Stimulated activated CD8-positive, alpha-beta memory T cell treated with anti-CD3 and anti-CD28 coated beads, Interleukin-15, amount 100 ng/mL, for 48 hours (primary cell): Measurements from ENCODE around the gene XXYLT1.

Experiments
- DNase-seq, 2 donors: peaks; one replicate each; pipeline ENCODE4 v3.0.0-alpha.2; 2020; ENCODE audit warnings: low read depth in 2 of 2

Gene XXYLT1

DNA sequence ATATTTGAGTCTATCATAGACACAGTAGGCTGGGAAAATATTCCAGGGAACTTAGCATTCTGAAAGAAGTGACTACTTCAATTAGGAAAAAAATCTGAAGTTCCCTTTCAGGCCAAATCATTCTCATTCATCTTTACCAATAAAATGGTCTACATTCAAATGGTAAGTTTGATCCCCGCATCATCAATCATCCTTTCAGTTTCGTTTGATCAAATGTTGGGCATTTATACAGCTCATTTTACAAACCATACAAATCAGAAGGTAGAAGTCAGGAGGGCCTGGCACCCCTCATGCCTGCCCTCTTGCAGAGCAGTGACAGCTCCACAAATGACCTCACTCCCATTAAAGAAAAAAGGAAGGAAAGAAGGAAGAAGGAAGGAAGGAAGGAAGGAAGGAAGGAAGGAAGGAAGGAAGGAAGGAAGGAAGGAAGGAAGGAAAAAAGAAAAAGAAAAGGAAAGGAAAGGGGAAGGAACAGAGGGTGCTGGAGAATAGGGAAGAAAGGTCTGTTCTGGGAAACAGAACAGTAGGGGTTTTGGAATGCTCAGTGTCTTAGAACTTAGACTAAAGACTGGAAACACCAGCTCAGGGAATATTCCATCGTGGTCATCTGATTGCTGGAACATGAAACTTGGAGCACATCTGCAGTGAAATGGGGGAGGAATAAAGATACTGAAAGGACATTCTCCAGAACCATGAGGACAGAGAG, 86.1 kb downstream of the XXYLT1 start:
- DNase-seq: no peak

DNA sequence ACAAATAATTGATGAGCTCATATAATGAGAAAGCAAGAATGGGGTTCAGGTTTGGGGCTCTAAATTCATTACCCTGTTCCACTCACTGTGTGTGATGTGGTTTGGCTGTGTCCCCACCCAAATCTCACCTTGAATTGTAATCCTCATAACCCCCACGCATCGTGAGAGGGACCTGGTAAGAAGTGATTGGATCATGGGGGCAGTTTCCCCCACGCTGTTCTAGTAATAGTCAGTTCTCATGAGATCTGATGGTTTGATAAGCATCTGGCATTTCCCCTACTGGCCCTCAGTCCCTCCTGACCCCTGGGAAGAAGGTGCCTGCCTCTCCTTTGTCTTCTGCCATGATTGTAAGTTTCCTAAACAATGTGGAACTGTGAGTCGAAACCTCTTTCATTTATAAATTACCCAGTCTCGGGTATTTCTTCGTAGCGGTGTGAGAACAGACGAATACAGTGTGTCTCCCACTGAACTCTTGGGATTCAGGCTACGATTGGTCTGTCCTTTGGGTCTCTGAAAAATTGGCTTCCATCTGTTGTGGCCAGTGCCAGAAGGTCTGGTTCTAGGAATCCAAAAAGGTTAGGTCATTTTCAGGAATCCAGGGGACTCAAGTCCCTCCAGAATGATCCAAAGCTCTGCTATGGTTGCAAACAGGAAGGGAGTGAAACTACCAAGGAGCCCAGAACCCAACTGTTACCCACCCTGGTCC, 87.7 kb downstream of the XXYLT1 start:
- no peak for DNase-seq

DNA sequence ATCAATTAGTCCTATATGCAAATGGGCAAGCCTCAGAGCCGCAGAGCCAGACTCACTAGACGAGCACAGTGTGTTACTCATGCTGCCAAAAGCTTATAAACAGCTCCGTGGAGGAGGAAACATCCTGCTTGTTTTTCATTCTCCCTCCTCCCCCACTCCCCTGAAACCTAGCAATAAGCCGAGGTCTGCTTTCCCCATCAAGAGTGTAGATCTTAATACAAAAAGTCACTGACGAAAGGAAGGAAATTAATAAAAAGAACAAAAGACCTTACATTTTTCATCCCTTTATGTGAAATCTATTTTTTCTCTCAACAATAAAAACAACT, 88.5 kb downstream of the XXYLT1 start:
- DNase-seq: no peak

DNA sequence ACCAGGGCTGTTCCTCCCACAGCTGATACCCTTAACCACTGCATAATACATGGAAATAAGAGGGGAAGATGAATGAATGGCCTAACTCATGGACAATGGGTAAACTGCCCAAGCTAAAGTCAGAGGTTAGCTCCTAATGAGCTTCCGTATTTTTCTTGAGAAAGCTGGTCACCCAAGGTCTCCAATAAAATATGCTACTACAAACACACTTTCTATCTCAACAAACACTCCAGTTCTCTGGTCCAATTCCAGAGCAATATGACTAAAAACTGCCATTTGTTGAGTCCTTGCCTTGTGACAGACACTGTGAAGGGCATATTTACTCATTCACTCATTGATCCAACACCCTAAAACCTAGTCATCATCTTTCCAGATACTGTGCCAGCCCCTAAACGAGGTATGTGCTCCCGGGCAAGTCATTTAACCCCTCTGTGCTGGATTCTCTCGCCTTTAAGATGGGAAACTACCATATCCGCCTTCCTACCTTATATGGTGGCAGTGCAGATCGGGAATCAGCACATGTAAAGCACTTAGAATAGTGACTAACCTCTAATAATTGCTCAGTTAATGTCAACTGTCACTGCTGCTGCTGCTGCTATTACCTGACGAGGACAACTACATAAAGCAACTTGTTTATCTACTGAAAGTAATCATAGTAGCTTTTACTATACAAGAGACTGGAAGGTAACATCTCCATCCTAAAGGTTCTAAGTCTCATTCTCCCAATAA, 89.1 kb downstream of the XXYLT1 start:
- DNase-seq: no peak

DNA sequence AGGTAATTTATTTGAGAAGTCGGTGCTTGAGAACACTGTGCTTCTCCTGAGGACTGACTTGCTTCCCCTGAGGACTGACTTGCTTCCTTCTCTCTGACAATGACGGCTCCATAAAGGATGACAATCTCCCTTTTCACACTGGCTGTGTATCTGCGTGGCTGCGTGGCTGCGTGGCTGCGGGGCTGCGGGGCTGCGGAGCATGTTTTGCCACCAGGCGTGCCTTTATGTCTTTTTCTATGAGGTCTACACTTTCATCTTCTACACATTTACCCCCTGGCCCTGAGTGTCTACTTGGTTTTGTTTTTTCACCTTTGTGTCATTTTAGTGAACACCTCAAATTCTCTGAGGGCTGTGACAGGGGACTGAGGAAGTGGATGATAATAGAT, 89.9 kb downstream of the XXYLT1 start:
- DNase-seq: no peak

DNA sequence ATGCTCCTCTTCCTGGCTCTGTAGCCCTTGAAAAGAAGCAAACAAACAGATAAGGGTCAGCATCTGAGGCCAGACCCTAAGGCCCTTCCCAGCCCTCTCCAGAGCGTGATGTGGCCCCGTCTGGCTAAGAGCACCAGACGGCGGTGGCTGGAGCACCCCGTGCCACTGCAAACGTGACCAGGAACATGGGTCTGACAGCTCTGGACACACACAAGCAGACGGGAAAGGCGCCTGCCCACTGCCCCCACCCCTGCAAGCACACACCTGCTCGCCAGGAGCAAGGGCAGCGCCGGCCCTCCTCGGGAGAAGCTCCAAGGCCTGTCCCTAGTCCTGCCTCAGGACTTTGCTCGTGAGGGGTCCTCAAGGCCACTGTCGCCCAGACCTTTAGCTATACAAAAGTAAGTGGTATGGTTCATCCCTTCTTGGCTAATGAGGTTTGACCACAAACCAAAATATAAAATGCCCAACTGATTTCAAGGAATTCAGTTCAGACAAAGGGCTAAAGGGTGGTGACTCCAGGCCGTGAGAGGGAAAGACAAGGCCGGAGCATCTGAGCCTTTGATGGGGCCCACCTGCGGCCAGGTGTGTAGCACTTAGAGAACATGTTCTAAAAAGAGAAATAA, 90.4 kb downstream of the XXYLT1 start:
- no peak for DNase-seq

DNA sequence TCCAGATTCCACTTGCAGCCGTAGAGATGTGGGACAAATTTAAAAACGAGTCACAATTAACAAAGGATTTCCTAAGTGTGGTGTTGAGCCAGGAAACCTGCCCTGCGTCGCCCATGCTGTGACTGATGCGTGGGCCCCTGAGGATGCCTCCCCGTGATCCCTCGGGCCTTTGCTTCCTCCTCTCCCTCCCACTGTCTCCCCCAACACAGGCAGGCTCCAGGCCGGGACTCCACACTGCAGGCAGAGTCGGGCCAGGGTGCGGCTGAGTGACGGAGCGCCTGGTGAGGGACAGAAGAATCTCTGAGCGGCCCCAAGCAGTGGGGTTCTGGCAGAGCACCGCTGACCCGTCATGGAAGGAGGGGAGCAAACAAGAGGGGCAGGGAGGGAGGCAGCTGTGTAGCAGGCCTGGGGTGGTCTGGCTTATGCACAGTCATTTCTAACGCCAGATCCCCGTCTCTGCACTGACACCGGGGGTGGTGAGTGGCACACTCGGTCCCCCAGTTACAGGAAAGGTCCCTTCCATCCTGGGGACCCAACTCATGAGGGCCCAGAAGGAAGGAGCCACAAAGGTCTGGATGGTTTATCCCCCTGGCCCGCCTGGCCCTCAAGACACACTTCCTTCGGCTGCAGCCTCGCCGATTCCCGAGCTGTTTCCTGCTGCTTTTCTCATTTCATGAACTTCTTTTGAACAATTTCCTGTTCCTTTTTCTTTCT, 91.0 kb downstream of the XXYLT1 start:
- no peak for DNase-seq

DNA sequence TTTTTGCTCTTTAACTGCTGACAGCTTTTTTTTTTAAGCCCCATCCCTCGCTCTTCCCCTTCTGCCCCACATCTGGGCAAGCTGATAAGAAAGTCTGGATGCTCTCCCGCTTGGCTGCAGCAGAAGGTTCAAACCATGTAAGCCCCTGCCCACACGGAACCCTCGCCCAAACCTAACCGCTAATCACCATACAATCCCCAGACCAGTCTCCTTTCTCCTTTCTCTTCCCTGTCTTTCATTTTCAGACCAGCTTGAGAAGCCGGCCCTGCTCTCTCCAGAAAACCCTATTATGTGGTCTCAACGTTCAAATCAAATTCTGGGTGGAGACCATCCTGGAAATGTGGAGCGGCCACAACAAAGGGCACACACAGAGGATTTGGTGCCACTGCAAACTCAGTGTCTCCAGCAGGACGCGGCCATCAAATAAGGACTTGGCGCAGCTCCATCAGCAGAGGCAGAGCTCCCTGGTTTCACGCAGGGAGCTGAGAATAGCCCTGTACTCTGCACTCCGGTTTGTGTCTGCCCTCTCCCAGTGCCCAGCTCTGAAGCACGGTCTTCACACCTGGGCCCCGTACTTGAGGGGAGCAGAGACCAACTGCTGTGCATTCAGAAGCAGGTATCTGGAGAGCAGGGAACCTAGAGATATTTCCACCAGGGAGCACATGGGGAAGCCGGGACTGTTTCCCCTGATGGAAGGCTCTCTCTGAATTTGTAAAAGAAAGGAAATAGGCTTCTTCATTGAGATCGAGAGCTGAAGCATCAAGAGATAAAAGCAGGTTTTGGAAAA, 92.6 kb downstream of the XXYLT1 start:
- DNase-seq: no peak

DNA sequence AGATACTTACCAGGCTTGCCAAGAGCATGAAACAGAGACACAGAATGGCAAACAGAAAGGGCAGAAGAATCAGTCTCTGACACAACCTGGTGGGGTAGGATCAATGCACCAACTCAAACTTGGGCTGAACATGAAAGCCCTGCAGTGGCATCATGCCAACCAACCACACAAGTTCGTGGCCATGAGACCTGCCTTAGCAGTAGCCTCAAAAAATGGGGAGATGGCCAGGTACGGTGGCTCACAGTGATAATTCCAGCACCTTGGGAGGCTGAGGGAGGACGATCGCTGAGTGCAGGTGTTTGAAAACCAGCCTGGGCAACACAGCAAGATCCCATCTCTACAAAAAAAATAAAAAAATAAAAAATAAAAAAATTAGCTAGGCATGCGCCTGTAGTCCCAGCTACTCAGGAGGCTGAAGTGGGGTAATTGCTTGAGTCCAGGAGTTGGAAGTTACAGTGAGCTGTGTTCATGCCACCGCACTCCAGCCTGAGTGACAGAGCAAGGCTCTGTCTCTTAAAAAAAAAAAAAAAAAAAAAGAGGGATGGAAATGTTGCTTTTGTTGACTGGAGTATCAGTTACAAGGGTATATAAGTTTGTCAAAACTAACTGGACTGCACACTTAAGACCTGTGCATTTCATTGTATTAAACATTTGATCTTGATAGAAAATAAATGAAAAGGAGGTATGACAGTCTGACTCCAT, 93.4 kb downstream of the XXYLT1 start:
- no peak for DNase-seq

DNA sequence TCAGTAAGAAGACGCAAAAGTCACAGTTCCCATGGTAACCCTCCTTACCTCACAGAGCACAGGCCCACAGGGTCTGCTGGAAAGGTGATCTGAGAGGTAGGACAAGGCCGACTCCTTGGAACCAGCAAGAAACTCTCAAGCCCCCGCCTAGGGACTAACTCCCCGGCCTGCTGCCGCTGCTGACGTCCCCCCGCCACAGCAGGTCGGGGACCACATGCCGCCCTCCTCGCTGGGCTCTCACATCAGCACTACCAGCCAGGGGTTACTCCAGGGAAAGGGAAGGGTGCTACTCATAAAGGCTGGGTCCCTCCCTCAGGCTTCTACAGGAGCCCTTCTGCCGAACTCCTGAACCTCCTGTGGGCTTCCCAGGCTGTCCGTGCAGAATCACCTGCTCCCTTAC, 94.2 kb downstream of the XXYLT1 start:
- DNase-seq: no peak

DNA sequence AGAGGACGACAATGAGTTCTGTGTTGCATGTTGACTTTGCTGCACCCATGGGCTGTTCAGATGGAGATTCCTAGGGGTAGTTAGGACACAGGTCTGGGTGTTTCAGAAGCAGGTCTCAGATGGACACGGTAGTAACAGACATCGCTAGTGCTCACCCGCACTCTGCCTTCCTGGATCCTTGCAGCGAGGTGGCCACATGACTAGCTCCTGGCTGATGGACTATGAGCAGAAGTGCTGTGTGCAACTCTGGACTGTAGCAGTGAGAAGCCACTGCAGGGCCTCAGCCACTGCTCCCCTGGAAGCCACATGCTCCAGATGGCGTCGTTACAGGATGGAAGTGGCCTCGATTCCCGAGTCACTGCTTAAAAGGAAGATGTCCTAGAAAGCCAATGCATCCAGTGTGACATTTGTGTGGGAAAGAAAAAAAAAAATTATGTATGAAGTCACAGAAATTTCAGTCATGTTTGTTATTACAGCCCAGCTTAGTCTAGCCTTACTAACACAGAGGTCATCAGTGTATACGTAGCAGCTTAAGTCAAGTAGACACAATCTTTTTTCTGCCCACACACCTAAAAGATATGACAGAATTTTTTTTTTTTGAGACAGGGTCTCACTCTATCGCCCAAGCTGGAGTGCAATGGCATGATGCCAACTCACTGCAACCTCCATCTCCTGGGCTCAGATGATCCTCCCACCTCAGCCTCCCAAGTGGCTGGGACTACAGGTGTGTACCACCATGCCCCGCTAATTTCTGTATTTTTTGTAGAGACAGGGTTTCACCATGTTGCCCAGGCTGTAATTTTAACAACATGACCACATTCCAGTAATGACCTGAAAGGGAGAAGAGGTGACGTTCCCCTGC, 95.3 kb downstream of the XXYLT1 start:
- no peak for DNase-seq

DNA sequence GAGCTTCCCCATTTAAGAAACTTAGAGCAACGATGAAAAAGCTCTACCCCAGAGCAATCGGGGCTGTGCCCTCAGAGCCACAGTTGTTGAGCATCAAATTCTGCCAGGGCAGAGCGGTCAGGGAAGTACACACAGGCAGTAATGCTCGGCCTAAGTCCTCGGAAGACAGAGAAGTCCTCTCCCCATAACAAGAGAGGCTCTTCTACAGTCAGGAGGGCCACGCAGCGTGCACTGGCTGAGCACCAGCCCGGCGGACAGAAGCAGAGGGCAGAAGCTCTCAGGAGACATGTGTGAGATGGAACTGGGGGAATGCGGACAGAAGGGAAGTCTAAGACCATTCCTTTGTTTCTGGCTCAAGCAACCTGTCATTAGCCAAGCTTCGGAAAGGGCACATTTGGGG, 95.9 kb downstream of the XXYLT1 start:
- DNase-seq: no peak

DNA sequence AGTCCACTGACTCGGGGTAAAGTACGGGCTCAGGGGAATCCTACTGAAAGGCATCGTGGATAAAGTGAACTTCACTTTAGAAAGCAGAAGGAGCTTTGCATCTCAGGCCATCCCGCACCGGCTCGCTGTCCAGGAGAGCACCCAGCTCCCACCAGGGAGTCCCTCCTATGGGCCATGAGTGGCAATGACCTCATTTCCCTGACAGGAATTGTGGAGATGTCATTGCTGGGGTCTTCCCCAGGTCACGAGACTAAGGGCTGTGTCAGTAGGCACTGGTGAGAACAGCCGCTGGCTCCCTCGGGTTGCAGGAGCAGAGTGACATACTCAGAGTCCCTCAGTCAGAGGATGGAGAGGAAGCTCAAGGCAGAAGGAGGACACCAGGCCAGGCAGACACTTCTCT, 97.3 kb downstream of the XXYLT1 start:
- DNase-seq: no peak

DNA sequence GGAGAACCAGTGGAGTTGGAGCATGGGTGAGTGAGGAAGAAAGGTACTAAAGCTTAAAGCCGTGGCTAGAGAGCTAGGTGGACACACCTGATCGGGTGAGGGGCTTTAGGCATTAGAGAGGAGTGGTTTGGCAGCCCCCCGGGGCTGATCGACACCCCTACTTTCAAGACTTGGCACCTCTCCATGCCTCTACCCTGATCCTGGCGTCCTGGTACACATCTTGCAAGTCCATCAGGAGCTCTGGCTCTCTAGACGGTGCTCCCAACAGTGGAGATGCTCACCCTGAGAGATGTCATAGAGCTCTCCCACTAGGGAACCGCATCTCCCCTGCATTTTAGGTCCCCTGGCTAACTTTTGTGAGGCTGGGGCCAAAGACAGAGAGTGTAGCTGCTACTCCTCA, 98.1 kb downstream of the XXYLT1 start:
- DNase-seq: no peak

DNA sequence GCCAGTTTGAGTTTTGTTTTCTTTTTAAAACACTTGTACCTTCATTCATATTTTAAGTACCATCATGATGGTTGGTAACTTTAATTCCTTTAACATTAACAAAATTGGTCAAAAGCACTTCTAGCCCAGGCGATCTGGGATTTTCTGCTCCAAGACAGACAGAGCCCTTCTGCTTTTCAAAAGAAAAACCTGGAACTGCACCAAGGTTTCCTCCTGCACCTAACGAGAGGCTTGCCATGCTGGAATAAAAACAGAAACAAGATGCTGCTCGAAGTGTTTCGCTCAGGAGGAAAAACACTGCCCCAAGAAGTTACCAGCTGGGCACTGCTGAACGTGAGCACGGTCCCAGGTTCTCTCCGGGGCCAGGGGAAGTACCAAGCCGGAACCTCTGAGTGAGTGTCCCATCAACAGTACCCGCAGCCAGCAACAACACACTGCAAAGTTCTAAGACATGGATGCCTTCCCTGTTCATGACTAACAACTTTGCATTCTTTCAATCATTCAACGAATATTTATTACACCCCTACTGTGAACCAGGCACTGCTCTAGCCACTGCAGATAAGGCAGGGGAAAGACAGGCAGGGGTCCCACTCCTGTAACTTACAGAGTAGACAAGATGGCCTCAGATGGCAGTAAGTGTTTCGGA, 98.8 kb downstream of the XXYLT1 start:
- no peak for DNase-seq

DNA sequence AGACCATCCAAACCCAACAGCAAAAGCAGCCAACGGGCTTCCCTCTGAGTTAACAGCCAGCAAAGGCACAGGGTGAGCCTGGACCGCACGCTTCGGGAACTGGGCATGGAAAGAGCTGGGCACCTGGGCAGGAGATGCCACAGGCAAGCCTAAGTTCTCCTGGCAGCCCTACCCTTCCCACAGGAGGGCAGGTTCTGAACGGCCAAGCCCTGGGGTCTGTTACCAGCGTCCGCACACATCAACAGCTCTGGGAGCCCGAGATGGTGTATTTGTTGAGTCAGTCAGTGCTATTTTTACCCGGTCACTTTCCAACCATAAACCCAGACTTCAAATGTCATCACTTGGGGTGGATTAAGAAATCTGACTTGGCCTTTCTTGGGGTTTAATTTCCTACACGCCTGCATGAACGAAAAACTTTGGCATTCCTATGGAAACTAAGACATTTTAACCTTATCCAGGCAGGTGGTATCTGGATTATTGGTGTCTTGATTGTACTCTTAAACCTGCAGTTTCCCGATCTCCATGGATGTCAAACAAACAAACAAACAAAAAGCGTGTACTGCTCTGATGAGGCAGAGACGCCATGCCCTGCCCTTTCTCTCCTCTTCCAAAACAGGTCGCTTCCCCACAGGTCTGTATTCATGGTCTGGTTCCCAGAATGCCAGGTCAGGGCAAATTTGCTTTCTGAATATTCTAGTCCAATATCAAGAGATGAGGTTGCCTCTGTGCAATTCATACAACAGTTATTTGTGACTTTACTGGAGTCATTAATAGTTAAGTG, 99.7 kb downstream of the XXYLT1 start:
- no peak for DNase-seq

DNA sequence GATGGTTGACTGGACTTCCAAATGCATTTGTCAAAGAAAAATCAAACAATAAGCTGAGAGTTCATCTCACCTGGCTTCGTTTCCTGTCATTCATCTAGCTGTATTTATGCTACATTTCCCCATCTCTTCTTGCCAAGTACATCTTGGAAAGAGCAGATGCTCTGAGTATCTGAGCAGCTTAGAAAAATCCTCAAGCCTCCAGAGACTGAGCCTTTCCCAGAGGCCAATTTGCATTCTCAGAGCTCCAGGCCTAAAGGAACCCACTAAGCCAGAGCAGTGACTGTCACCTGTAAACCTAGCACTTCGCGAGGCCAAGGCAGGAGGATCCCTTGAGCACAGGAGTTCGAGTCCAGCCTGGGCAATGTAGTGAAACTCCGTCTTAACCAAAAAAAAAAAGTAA, 100.5 kb downstream of the XXYLT1 start:
- no peak for DNase-seq

DNA sequence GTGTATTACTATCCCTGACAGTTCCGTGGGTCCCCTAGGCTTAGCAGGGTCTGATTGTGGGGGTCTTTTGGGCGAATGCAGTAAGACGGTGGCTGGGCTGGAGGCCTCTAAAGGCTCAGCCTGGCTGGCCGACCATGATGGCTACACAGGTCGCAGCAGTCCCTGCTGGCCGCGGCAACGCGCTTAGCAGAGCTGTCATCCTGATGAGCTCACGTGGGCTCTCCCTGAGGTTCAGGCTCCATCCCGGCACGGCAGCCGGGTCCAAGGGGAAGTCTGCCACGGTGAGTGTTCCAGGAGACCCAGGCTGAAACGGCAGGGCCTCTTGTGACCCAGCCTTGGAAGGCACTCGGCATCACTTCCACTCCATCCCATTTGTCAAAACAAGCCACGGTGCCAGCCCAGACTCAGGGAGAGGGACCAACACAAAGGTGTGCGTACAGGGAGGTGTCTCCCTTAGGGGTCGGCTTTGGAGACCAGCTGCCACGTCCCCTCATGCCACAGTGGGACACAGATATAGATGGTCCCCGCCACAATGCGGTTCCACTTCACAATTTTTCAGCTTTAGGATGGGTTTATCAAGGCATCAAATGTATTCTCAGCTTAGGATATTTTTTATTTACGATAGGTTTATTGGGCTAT, 101.8 kb downstream of the XXYLT1 start:
- DNase-seq: no peak
